GM19467 (cell line): ENCODE data around the gene GLYR1.

ENCODE experiments used
- ATAC-seq: cut with Tn5 transposase; IDR thresholded peaks from one replicate; pipeline ENCODE4 v1.9.1; 2021; ENCODE audit warnings: mild to moderate bottlenecking, moderate library complexity; ENCODE audit not compliant: unreplicated experiment

Gene GLYR1

DNA sequence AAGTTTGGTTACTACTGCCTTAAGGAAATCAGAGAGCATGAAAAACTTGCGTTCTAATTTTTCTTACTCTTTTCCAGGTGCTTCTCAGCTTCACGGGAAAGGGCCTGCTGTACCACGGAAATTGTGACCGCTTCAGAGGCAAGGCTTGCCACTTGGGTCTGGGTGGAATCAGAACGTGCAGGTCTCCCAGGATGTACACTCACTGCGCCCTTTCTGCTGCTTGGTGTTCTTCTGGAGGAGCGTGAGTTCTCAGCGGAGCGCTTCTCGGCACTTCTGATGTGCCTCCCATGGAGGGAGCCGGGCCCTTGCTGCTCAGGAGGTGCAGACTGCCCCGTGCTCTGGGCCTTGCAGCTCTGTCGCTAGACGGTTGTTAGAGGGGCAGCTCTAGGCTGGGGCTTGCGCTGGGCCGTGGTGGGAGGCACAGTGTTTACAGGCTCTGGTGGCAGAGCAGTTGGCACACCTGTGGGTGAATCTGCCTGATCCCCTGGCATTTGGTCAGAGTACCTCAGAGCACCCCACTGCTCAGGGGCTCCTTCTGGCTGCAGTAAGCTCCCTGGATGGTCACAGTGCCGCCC is 33.0 kb upstream of the GLYR1 start:
- no peak for ATAC-seq

DNA sequence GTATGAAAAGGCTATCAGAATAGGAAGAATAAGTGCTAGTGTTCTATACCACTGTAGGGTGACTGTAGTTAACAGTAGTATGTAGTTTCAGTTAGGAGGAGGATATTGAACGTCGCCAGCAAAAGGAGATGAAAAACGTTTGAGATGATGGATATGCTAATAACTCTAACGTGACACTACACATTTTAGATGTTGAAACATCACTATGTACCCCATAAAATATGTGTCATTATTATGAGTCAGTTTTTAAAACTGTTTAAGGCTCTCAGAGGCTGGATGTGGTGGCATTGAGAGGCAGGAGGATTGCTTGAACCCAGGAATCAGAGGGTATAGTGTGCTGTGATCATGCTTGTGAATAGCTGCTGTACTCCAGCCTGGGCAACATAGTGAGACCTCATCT is 32.0 kb upstream of the GLYR1 start:
- no peak for ATAC-seq

DNA sequence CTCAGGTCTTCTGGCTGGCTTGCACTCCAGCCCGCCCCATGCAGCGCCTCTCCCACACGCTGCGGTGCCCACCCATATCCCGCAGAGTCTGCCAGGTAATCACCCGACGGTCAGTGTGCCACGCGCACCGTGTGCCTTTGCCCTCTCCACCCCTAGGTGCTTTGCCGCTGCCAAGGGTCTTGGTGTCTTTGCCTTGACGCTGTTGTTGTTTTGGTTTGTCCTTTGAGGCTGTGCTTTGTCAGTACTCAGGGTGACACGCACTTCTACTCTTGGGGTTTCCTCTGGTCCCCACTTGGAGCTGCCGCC is 30.2 kb upstream of the GLYR1 start:
- ATAC-seq: no peak

GRCh38 chr16:4876646-4877379 is 29.7 kb upstream of the GLYR1 start:
- ATAC-seq: no peak

GRCh38 chr16:4874666-4875065 is 27.6 kb upstream of the GLYR1 start:
- no peak for ATAC-seq

DNA sequence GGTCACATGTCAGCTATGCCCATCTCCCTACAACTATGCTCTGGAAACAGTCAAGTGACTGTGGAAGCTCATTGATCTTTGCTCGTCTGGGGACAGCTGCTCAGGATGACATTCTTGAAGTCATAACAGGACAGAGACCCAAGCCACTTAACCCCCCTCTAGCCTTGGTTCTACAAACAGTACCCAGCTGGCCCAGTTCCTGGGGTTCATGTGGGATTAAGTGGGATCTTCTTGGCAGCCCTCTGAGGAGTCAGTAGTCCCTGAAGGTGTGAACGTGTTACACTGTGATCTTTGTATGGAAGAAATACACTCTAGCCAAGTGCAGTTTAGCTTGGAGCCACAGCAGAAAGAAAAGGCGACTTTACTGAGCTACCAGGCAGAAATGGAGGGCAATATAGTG is 26.0 kb upstream of the GLYR1 start:
- ATAC-seq: no peak

- ATAC-seq: no peak
Measured at GRCh38 chr16:4871071-4871470, 24.0 kb upstream of the GLYR1 start.

DNA sequence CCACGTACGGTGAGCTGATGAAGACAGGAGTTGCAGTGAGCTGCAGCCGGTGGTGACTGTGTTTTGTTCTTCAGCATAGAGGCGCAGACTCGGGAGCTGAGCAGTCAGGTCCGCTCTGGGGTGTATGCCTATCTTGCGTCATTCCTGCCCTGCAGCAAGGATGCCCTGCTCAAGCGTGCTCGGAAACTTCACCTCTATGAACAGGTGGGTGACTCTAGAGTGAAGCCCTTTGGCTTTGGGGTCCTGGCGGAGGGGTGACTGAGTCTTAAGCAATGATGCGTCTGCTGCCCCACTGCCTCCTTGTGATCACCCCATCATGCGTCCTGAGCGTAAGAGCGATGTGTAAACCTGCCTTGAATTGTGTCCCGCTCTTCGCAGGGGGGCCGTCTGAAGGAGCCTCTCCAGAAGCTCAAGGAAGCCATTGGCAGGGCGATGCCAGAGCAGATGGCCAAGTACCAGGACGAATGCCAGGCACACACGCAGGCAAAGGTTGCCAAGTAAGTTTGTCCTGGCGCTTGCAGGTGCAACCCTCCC is 23.1 kb upstream of the GLYR1 start:
- ATAC-seq: no peak

DNA sequence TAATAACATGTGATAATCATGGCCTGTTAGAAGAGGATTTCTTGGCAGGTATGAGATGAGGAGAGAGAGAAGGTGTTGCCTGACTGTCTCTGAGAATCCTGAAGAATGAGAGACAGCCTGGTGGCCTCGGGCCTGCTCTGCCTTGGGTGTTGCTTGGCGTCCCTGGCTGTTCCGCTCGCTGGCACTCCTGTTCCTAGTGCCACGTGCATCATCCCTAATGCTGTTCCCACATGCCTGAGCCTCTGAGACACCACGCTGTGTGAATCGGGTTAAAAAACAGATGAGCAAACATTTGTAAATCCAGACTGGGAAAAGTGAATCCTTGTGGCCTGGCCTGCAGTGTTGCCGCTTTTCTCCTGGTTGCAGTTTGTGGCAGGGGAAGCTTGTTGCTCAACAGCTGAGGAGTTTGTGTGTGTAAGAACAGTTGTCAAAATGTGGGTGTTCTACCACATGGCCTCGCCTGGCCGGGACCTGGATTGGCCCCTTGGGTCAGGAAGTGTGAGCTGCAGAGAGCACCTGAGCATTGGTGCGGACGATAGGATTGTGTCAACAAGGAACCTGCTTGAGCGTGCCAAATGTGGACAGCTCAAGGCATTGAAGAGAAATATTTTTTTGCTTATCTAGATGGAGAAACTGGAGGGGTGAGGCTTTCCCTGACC is 22.2 kb upstream of the GLYR1 start:
- no peak for ATAC-seq

DNA sequence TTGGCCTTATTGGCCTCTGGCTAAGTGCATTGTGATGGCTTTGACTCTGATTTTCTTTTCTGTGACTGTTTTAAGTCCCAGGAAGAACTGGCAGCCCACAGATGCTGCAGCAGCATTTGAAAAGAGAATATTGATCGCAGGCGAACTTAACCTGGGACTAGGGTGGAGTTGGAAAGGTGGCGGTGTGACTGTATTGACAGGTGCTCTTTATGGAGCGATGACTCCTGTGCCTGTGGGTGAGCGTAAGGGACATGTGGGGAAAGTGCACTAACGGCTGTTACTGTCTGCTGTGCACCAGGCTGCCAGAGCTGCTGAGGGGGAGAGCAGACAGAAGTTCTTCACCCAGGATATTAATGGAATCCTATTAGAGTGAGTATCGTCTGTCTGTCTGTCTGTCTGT is 21.4 kb upstream of the GLYR1 start:
- no peak for ATAC-seq

DNA sequence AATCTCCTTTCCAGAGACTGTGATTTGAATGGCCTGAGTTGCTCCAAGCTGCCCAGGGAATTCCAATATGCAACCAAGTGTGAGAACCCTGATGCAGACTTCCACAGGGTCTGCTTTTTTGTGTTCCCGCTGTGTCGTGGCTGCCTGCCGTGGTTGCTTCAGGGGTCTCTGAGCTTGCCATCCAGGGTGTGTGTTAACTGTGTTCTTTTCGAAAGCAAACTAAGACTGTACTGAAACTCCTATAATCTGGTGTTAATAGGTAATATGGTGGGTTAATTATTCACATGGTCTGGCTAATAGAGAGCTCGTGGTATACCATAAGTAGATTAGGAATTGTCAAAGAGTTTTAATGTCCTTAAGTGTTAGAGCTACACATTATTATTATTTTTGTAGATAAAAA is 20.9 kb upstream of the GLYR1 start:
- peak; percentile 69 for ATAC-seq

DNA sequence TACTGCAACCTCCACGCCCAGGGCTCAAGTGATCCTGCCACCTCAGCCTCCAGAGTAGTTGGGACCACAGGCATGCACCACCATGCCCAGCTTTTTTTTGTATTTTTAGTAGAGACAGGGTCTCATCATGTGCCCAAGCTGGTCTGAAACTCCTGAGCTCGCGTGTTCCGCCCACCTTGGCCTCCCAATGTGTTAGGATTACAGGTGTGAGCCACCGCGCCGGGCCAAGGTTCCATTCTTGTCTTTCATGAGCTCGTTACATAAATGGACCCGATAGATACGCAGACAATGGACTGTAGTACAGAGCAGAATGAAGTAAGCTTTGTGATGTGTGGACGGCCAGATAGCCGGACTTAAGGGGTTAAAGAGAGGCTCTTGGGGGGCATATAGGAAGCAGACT is 19.5 kb upstream of the GLYR1 start:
- ATAC-seq: no peak

DNA sequence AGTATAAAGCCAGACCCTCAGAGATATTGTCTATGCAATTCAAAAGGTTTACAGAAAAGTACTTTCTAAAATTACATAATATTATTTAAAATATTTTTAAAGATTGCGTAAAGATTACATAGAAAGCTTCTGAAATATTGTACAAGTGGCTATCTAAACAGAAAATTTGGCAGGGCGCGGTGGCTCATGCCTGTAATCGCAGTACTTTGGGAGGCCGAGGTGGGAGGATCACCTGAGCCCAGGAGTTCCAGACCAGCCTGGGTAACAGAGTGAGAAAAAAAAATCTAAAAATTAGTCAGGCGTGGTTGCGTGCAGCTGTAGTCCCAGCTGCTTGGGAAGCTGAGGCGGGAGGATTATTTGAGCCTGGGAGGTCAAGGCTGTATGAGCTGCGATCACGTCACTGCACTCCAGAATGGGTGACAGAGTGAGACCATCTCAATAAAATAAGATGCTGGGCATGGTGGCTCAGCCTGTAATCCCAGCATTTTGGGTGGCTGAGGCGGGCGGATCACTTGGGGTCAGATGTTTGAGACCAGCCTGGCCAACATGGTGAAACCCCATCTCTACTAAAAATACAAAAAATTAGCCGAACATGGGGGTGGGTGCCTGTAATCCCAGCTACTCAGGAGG is 18.3 kb upstream of the GLYR1 start:
- ATAC-seq: no peak

DNA sequence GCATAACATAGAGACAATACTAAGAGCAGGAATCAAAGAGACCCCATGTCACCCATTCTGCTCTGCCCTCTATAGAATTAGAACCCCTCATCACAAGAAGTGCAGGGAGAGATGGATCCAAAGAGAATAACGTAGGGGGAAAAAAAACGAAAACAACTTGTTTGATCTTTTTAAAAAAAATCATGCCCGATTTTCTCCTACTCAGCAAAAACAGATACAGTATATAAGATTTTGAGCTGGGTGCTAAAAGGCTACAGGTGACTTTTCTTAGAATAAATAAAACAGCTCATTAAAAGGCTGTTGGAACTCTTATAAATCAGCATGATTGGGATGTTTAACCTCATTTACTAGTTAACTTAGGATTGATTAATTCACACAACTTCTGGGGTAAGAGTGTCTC is 17.6 kb upstream of the GLYR1 start:
- ATAC-seq: no peak

GRCh38 chr16:4862639-4863038 is 15.6 kb upstream of the GLYR1 start:
- no peak for ATAC-seq

- no peak for ATAC-seq
Measured at GRCh38 chr16:4860727-4861342, 13.7 kb upstream of the GLYR1 start.

- no peak for ATAC-seq
Measured at GRCh38 chr16:4859900-4860255, 12.8 kb upstream of the GLYR1 start.

- no peak for ATAC-seq
Measured at GRCh38 chr16:4859190-4859899, 12.3 kb upstream of the GLYR1 start.

DNA sequence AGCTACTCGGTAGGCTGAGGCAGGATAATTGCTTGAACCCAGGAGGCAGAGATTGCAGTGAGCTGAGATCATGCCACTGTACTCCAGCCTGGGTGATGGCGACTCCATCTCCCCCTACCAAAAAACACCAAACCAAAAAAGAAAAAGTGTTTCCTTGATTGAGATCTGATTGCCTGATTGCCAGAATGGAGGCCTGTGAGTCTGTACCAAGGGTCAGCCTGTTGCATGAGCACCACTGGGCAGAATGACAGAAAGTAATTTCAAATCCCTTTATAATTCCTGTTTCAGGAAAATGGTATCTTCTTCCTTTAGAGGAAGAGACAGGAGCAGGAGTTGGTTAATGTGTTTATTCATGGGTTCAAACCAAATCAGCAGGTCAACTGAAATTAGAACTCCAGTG is 8.7 kb upstream of the GLYR1 start:
- no peak for ATAC-seq

DNA sequence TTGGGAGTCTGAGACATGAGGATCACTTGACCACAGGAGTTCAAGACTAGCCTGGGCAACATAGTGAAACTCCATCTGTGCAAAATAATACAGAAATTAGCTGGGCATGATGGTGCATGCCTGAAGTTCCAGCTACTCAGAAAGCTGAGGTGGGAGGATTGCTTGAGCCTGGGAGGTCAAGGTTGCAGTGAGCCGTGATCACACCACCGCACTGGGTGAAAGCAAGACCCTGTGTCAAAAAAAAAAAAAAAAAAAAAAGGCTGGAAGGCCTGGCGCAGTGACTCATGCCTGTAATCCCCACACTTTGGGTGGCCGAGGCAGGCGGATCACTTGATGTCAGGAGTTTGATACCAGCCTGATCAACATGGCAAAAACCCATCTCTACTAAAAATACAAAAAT is 8.3 kb upstream of the GLYR1 start:
- no peak for ATAC-seq
